Smooth muscle cell (in vitro differentiated cells): Measurements from ENCODE around the gene CACNA1D. TPM values are rescaled to one million over a fixed set of nuclear protein-coding genes. Genes with fewer than 3 reads are reported as not detected.

Source experiments
- DNase-seq: peaks from one replicate; lab custom pipeline; 2025; ENCODE audit not compliant: unreplicated experiment; lab: John Stamatoyannopoulos, UW
- H2AFZ ChIP-seq: fragments of 200-600 bp; sonication (generic); 2 replicates; pipeline ENCODE4 v1.6.0; 2016; ENCODE audit warnings: antibody characterized with exemption, low read depth, mild to moderate bottlenecking
- H3F3A ChIP-seq: fragments of 200-600 bp; sonication (generic); 2 replicates; pipeline ENCODE4 v1.6.0; 2017; ENCODE audit warnings: antibody characterized with exemption, low read depth
- H3K27ac ChIP-seq: fragments of 200-600 bp; sonication (generic); 2 replicates; pipeline ENCODE4 v1.5.1; 2016; ENCODE audit warnings: low read depth, mild to moderate bottlenecking
- H3K27me3 ChIP-seq: fragments of 200-600 bp; sonication (generic); 2 replicates; pipeline ENCODE4 v1.6.1; 2016; ENCODE audit warnings: low read depth, mild to moderate bottlenecking
- H3K36me3 ChIP-seq: fragments of 200-600 bp; sonication (generic); 2 replicates; pipeline ENCODE4 v1.5.1; 2016; ENCODE audit warnings: low read depth
- H3K4me1 ChIP-seq: fragments of 200-600 bp; sonication (generic); 2 replicates; pipeline ENCODE4 v1.5.1; 2016; ENCODE audit warnings: low read depth
- H3K4me2 ChIP-seq: fragments of 200-600 bp; sonication (generic); 2 replicates; pipeline ENCODE4 v1.6.0; 2016; ENCODE audit warnings: mild to moderate bottlenecking
- H3K4me3 ChIP-seq: fragments of 200-600 bp; sonication (generic); 2 replicates; pipeline ENCODE4 v1.5.1; 2016; ENCODE audit warnings: mild to moderate bottlenecking
- H3K79me2 ChIP-seq: fragments of 200-600 bp; sonication (generic); 2 replicates; pipeline ENCODE4 v1.6.0; 2016; ENCODE audit warnings: low read depth, mild to moderate bottlenecking
- H3K9ac ChIP-seq: fragments of 200-600 bp; sonication (generic); 2 replicates; pipeline ENCODE4 v1.6.0; 2016; ENCODE audit warnings: low read depth
- H3K9me3 ChIP-seq: fragments of 200-600 bp; sonication (generic); replicated peaks from 2 replicates; pipeline ENCODE4 v1.5.1; 2016; ENCODE audit warnings: low read depth
- H4K20me1 ChIP-seq: fragments of 200-600 bp; sonication (generic); 2 replicates; pipeline ENCODE4 v1.6.0; 2016; ENCODE audit warnings: low read depth
- CTCF ChIP-seq: fragments of 200-600 bp; sonication (generic); IDR thresholded peaks from 2 replicates; pipeline ENCODE4 v1.5.1; 2017; ENCODE audit warnings: borderline replicate concordance, mild to moderate bottlenecking, antibody characterized with exemption; ENCODE audit not compliant: insufficient read depth, poor library complexity, severe bottlenecking
- WGBS: methylation state at CpG from one replicate; pipeline ENCODE4 v1.1.7; 2016; ENCODE audit warnings: low lambda C conversion rate; 5-methylcytosine and 5-hydroxymethylcytosine counted together
- polyA plus RNA-seq: library from polyadenylated mRNA; unstranded; fragments of >200 nt; fragmentation: Nextera tagmentation; extraction: Ambion mirVana; gene quantifications from 2 replicates; pipeline ENCODE4 v1.2.1, GENCODE V29; 2016
- total RNA-seq: library from RNA; depleted of rRNA; stranded (reverse); fragments of >200 nt; gene quantifications from 2 replicates; pipeline ENCODE4 v1.2.3, GENCODE V29; 2014

The CACNA1D gene
- total and polyA plus RNA-seq, 2 experiments from 2014 or later, result 0.63 to 1.4 TPM

- H3K9ac ChIP-seq, result no peak overlapping the region
- peak overlapping the region; percentile 75 for H3K4me3 ChIP-seq
- peak overlapping the region; percentile 93 for H2AFZ ChIP-seq
- peaks cover 3% of the 10 kb centered on the region for H3K4me1 ChIP-seq
- no peak overlapping the region for H3K27ac ChIP-seq
- no peaks in the 10 kb centered on the region for H3F3A ChIP-seq
- H3K4me2 ChIP-seq, result peak overlapping the region; percentile 97
- H4K20me1 ChIP-seq, result no peaks in the 10 kb centered on the region
- no peak for DNase-seq
- H3K27me3 ChIP-seq, result peaks cover 42% of the 10 kb centered on the region
- peak; percentile 4 for TF ChIP-seq CTCF
- WGBS, result 18% methylated on average over 25 of the region's 25 CpGs
- no peaks in the 10 kb centered on the region for H3K36me3 ChIP-seq
- no peaks in the 10 kb centered on the region for H3K9me3 ChIP-seq
- no peaks in the 10 kb centered on the region for H3K79me2 ChIP-seq
Measured at GRCh38 chr3:53845103-53845880, 350.9 kb downstream of the CACNA1D start.

- H3K27ac ChIP-seq, result no peak overlapping the region
- DNase-seq, result no peak
- H3K9ac ChIP-seq, result no peak overlapping the region
- no peaks in the 10 kb centered on the region for H3K79me2 ChIP-seq
- peaks cover 42% of the 10 kb centered on the region for H3K27me3 ChIP-seq
- peak overlapping the region; percentile 93 for H2AFZ ChIP-seq
- H3K4me3 ChIP-seq, result peak overlapping the region; percentile 75
- peaks cover 3% of the 10 kb centered on the region for H3K4me1 ChIP-seq
- no peaks in the 10 kb centered on the region for H3K36me3 ChIP-seq
- H3F3A ChIP-seq, result no peaks in the 10 kb centered on the region
- H4K20me1 ChIP-seq, result no peaks in the 10 kb centered on the region
- H3K9me3 ChIP-seq, result no peaks in the 10 kb centered on the region
- under 1% methylated on average over 31 of the region's 34 CpGs for WGBS
- no peak for TF ChIP-seq CTCF
- peak overlapping the region; percentile 97 for H3K4me2 ChIP-seq
Measured at GRCh38 chr3:53845881-53846133, 351.4 kb downstream of the CACNA1D start.

GRCh38 chr3:53846134-53846850, 351.9 kb downstream of the CACNA1D start, which contains the start of the genes CHDH and IL17RB:
Gene CHDH (minus strand): TSS chr3:53846419. CDS start chr3:53824008, 22,411 bp downstream.
Gene IL17RB (plus strand): TSS chr3:53846568. CDS start chr3:53846589, 21 bp downstream.
- Histone ChIP-seq H3K27ac (no peak within 1 kb of the TSS), H4K20me1 (no peaks in the 10 kb centered on the region), H3K27me3 (peaks cover 42% of the 10 kb centered on the region), H3K4me1 (peaks cover 3% of the 10 kb centered on the region), H3K4me3 (peak within 1 kb of the TSS; percentile 75), H3K4me2 (peak within 1 kb of the TSS; percentile 97), H3K36me3 (no peaks in the 10 kb centered on the region), H3F3A (no peaks in the 10 kb centered on the region), H3K9me3 (no peaks in the 10 kb centered on the region), H3K9ac (no peak within 1 kb of the TSS), H3K79me2 (no peaks in the 10 kb centered on the region), H2AFZ (peak within 1 kb of the TSS; percentile 93)
- DNase-seq, result no peak
- WGBS, result 6% methylated on average over 70 of the region's 91 CpGs
- TF ChIP-seq CTCF, result no peak
